K562 (cell line): ENCODE measurements around the gene CCDC85B.

Experiments
- ELF2 ChIP-seq: fragments of 250-450 bp; sonication (Bioruptor Pico); IDR thresholded peaks from 2 replicates; pipeline ENCODE4 v1.5.0; 2021; ENCODE audit warnings: mild to moderate bottlenecking
- SMARCB1 ChIP-seq: IDR thresholded peaks from 2 replicates; pipeline ENCODE4 v1.6.1; 2011; ENCODE audit warnings: improper control_type of control experiment, low read depth; ENCODE audit not compliant: insufficient read length
- ZEB2 ChIP-seq: fragments of 450-650 bp; IDR thresholded peaks from 2 replicates; pipeline ENCODE4 v1.6.1; 2016
- ZNF23 ChIP-seq: fragments of 250-450 bp; sonication (Bioruptor Pico); IDR thresholded peaks from 2 replicates; pipeline ENCODE4 v1.4.0; 2020; ENCODE audit warnings: mild to moderate bottlenecking
- ZNF707 ChIP-seq: fragments of 250-450 bp; sonication (Bioruptor Pico); conservative IDR thresholded peaks from 2 replicates; pipeline ENCODE4 v1.8.0; 2022; ENCODE audit warnings: inconsistent platforms, mild to moderate bottlenecking, moderate library complexity

DNA sequence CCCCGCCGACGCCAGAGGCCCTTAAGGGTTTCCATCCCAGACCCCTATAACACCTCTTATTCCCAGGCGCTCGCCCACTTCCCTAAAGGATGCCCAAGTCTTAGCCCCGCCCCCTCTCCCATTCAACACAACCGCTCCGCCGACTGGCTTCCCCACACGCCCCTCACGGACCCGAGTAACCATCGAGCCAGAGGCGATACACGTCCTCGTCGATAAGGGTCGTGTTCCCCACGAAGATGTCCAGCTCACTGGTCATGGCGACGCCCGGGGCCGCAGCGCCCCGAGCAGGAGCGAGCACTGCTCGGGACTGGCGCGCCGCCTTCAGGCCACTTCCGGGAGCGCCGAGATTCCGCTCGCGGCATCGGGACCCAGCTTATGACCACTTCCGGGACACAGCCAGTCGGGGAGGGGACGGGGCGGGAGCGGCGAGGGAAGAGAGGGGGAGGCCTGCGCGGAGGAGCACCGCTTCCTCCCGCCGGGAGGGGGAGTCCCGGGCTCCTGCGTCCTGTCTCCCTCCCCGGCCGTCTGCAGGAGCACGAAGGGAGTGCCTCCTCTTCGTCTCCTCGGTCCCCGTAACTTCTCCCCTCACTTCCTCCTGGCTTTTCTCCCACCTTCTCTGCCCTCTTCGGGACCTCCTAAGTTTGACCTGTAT is 2.2 kb upstream of the CCDC85B start, which contains the start of gene FIBP:
- TF ChIP-seq ELF2 (CRISPR knock-in tag) (peak; percentile 93), SMARCB1 (no peak), ZEB2 (no peak), ZNF23 (CRISPR knock-in tag) (no peak), ZNF707 (no peak)
